IMR-90 (cell line): ENCODE results near the gene LRP5.

Experiments
- BHLHE40 ChIP-seq: fragments of 150-350 bp; IDR thresholded peaks from 2 replicates; pipeline ENCODE4 v1.6.1; 2016; ENCODE audit warnings: mild to moderate bottlenecking, low read depth, low read length
- CHD1 ChIP-seq: IDR thresholded peaks from 2 replicates; pipeline ENCODE4 v1.6.1; 2012; ENCODE audit warnings: low read depth, low read length, improper control_type of control experiment
- MAFK ChIP-seq: IDR thresholded peaks from 2 replicates; pipeline ENCODE4 v1.6.1; 2012; ENCODE audit warnings: low read depth, low read length, improper control_type of control experiment
- MAZ ChIP-seq: IDR thresholded peaks from 2 replicates; pipeline ENCODE4 v1.6.1; 2012; ENCODE audit warnings: low read depth, mild to moderate bottlenecking, low read length, improper control_type of control experiment, moderate library complexity, borderline replicate concordance
- MXI1 ChIP-seq: IDR thresholded peaks from 2 replicates; pipeline ENCODE4 v1.6.1; 2012; ENCODE audit warnings: low read depth, mild to moderate bottlenecking, low read length, moderate library complexity, borderline replicate concordance
- NFE2L2 ChIP-seq: fragments of 150-350 bp; IDR thresholded peaks from 2 replicates; pipeline ENCODE4 v1.6.1; 2016; ENCODE audit warnings: low read depth, mild to moderate bottlenecking, low read length
- POLR2A ChIP-seq: IDR thresholded peaks from 2 replicates; pipeline ENCODE4 v1.6.1; 2012; ENCODE audit warnings: mild to moderate bottlenecking, low read depth, low read length
- RAD21 ChIP-seq: IDR thresholded peaks from 2 replicates; pipeline ENCODE4 v1.6.1; 2012; ENCODE audit warnings: low read length, improper control_type of control experiment
- RCOR1 ChIP-seq: IDR thresholded peaks from 2 replicates; pipeline ENCODE4 v1.6.1; 2012; ENCODE audit warnings: mild to moderate bottlenecking, low read length, improper control_type of control experiment; ENCODE audit not compliant: insufficient replicate concordance
- RFX5 ChIP-seq: IDR thresholded peaks from 2 replicates; pipeline ENCODE4 v1.8.0; 2012; ENCODE audit warnings: low read depth, mild to moderate bottlenecking, low read length, moderate library complexity
- SMC3 ChIP-seq: fragments of 150-350 bp; IDR thresholded peaks from 2 replicates; pipeline ENCODE4 v1.6.1; 2016; ENCODE audit warnings: low read depth, mild to moderate bottlenecking, antibody characterized with exemption, low read length, moderate library complexity
- TF ChIP-seq, protein P1 (sequence below): conservative IDR thresholded peaks from 2 replicates; pipeline ENCODE4 v1.5.1; 2012; ENCODE audit warnings: mild to moderate bottlenecking, low read depth, low read length, improper control_type of control experiment
- TF ChIP-seq, protein P2 (sequence below): fragments of 150-350 bp; IDR thresholded peaks from 2 replicates; pipeline ENCODE4 v1.6.1; 2017; ENCODE audit warnings: mild to moderate bottlenecking, antibody characterized with exemption, low read length, low read depth

DNA sequence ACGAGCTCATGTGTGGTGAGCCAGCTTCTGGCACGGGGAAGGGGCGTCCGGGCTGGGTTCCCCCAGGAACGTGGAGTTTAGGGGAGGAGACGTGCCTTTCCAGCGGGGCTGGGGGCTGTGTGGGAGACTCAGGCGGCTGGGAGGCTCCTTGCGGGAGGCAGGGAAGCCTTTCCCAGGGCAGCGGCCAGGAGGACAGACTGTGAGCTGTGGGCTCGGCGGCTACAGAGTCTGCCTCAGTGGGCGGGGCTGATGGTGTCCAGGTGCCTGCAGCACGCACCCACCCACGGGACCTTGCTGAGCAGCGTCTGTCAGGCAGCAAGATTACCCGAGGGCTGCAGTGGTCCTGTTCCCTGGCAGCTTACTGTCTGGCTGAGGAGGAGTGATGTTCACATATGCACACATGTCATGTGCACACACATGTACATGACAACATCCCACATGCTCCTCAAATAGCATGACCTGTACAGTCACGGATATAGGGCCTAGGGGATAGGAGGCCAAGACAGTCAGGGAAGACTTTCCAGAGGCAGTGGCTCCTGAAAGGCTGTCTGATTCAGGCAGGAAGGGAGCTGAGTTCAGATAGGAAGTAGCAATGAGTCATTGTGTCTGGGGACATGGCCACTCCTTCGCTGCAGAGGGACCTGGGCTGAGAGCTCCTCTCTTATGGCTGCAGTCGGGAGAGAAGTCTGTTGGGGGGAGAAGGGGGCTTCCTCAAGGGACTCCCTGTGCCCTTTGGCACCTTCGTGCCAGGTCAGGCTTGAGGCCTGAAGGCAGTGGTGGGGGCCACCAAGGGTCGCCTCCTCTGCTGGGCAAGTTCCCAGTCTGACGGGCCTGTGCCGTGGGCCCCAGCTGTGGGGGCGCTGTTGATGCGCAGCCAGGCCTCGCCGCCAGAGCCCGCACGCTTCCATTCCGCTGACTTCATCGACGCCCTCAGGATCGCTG is 124.9 kb downstream of the LRP5 start:
- no peak for TF ChIP-seq MAZ
- TF ChIP-seq, protein P1, sequence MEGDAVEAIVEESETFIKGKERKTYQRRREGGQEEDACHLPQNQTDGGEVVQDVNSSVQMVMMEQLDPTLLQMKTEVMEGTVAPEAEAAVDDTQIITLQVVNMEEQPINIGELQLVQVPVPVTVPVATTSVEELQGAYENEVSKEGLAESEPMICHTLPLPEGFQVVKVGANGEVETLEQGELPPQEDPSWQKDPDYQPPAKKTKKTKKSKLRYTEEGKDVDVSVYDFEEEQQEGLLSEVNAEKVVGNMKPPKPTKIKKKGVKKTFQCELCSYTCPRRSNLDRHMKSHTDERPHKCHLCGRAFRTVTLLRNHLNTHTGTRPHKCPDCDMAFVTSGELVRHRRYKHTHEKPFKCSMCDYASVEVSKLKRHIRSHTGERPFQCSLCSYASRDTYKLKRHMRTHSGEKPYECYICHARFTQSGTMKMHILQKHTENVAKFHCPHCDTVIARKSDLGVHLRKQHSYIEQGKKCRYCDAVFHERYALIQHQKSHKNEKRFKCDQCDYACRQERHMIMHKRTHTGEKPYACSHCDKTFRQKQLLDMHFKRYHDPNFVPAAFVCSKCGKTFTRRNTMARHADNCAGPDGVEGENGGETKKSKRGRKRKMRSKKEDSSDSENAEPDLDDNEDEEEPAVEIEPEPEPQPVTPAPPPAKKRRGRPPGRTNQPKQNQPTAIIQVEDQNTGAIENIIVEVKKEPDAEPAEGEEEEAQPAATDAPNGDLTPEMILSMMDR = no peak
- no peak for TF ChIP-seq RCOR1
- no peak for TF ChIP-seq POLR2A
- no peak for TF ChIP-seq MXI1
- TF ChIP-seq NFE2L2 = no peak
- no peak for TF ChIP-seq BHLHE40
- no peak for TF ChIP-seq RAD21
- TF ChIP-seq RFX5 = no peak
- TF ChIP-seq, protein P2, sequence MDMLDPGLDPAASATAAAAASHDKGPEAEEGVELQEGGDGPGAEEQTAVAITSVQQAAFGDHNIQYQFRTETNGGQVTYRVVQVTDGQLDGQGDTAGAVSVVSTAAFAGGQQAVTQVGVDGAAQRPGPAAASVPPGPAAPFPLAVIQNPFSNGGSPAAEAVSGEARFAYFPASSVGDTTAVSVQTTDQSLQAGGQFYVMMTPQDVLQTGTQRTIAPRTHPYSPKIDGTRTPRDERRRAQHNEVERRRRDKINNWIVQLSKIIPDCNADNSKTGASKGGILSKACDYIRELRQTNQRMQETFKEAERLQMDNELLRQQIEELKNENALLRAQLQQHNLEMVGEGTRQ = no peak
- no peak for TF ChIP-seq CHD1
- no peak for TF ChIP-seq MAFK
- no peak for TF ChIP-seq SMC3
